IMR-90 (cell line): Measurements from ENCODE around the gene KAT7. TPM values are rescaled to one million over a fixed set of nuclear protein-coding genes. Genes with fewer than 3 reads are reported as not detected.

Experiments used
- ATAC-seq: fragments of 200-7000 bp; cut with Tn5 transposase; 2 replicates; pipeline ENCODE4 v1.9.1; 2020; ENCODE audit warnings: low read depth, mild to moderate bottlenecking, moderate library complexity
- BruUV-seq: library from RNA; stranded (reverse); fragments of 400-500 nt; replicated peaks from 2 replicates; lab custom pipeline; 2021; lab: Mats Ljungman, UMichigan
- CTCF ChIA-PET: fragments of 300-600 bp; formaldehyde crosslinking; extraction: SDS; loops from one replicate; lab custom pipeline; 2021; ENCODE audit warnings: antibody characterized with exemption; lab: Yijun Ruan, JAX
- POLR2A ChIA-PET: fragments of 300-600 bp; sonication (Branson Sonifier 250); formaldehyde crosslinking; loops from one replicate; lab custom pipeline; 2022; ENCODE audit warnings: antibody characterized with exemption; ENCODE audit not compliant: unreplicated experiment; lab: Charles Lee
- DNase-seq: peaks from one replicate; pipeline ENCODE4 v3.0.0; 2013
- H2AFZ ChIP-seq: replicated peaks from 2 replicates; pipeline ENCODE3; 2013; ENCODE audit warnings: low read length, mild to moderate bottlenecking; ENCODE audit not compliant: poor library complexity
- H2AK5ac ChIP-seq: 2 replicates; pipeline ENCODE4 v1.6.1; 2013; ENCODE audit warnings: low read depth, low read length, inconsistent platforms
- H2AK9ac ChIP-seq: replicated peaks from 2 replicates; pipeline ENCODE3; 2013; ENCODE audit warnings: mild to moderate bottlenecking, low read depth, low read length, moderate library complexity; ENCODE audit not compliant: poor library complexity
- H2BK120ac ChIP-seq: 2 replicates; pipeline ENCODE4 v1.6.1; 2013; ENCODE audit warnings: low read depth, low read length, inconsistent platforms
- H2BK15ac ChIP-seq: 3 replicates; pipeline ENCODE4 v1.6.1; 2013; ENCODE audit warnings: low read depth, low read length, inconsistent platforms
- H2BK20ac ChIP-seq: 2 replicates; pipeline ENCODE4 v1.6.1; 2013; ENCODE audit warnings: low read depth, mild to moderate bottlenecking, inconsistent platforms, low read length, moderate library complexity
- H2BK5ac ChIP-seq: 2 replicates; pipeline ENCODE4 v1.6.1; 2013; ENCODE audit warnings: mild to moderate bottlenecking, low read depth, low read length, inconsistent platforms; ENCODE audit not compliant: poor library complexity, severe bottlenecking
- H3K14ac ChIP-seq: replicated peaks from 2 replicates; pipeline ENCODE4 v1.6.1; 2013; ENCODE audit warnings: low read depth, low read length, inconsistent platforms
- H3K18ac ChIP-seq: 2 replicates; pipeline ENCODE4 v1.6.1; 2013; ENCODE audit warnings: low read depth, low read length, control low read depth
- H3K23ac ChIP-seq: 2 replicates; pipeline ENCODE4 v1.6.1; 2013; ENCODE audit warnings: low read depth, low read length, inconsistent platforms
- H3K27ac ChIP-seq: 2 replicates; pipeline ENCODE4 v1.5.1; 2013; ENCODE audit warnings: mild to moderate bottlenecking, control low read depth, low read length; ENCODE audit not compliant: insufficient read depth
- H3K27me3 ChIP-seq: 2 replicates; pipeline ENCODE4 v1.6.1; 2013; ENCODE audit warnings: low read length; ENCODE audit not compliant: control insufficient read depth, insufficient read depth
- H3K36me3 ChIP-seq: 2 replicates; pipeline ENCODE4 v1.6.1; 2013; ENCODE audit warnings: low read length, mixed read lengths; ENCODE audit not compliant: control insufficient read depth, insufficient read depth
- H3K4ac ChIP-seq: 2 replicates; pipeline ENCODE4 v1.6.1; 2013; ENCODE audit warnings: low read depth, low read length, inconsistent platforms
- H3K4me1 ChIP-seq: 2 replicates; pipeline ENCODE4 v1.6.1; 2013; ENCODE audit warnings: low read length, mixed read lengths; ENCODE audit not compliant: control insufficient read depth, insufficient read depth
- H3K4me2 ChIP-seq: 2 replicates; pipeline ENCODE4 v1.6.1; 2013; ENCODE audit warnings: low read depth, mild to moderate bottlenecking, control low read depth, low read length, moderate library complexity
- H3K4me3 ChIP-seq: 2 replicates; pipeline ENCODE4 v1.5.1; 2013; ENCODE audit warnings: low read depth, mild to moderate bottlenecking, control low read depth, low read length, moderate library complexity; ENCODE audit not compliant: insufficient read depth
- H3K56ac ChIP-seq: 2 replicates; pipeline ENCODE4 v1.6.1; 2013; ENCODE audit warnings: low read length, inconsistent platforms; ENCODE audit not compliant: insufficient read depth; ENCODE audit errors: extremely low read depth
- H3K79me1 ChIP-seq, 2 experiments: 2 replicates each; pipeline ENCODE4 v1.6.1; 2013; ENCODE audit warnings: low read length in 2 of 2, inconsistent platforms in 1 of 2, low read depth in 1 of 2
- H3K9ac ChIP-seq: 2 replicates; pipeline ENCODE4 v1.6.1; 2013; ENCODE audit warnings: low read depth, low read length, control low read depth
- H3K9me1 ChIP-seq: 2 replicates; pipeline ENCODE4 v1.6.1; 2013; ENCODE audit warnings: low read length, inconsistent platforms; ENCODE audit not compliant: insufficient read depth
- H3K9me3 ChIP-seq: 2 replicates; pipeline ENCODE4 v1.6.1; 2013; ENCODE audit warnings: low read length; ENCODE audit not compliant: control insufficient read depth, insufficient read depth
- H4K20me1 ChIP-seq: 2 replicates; pipeline ENCODE4 v1.6.1; 2013; ENCODE audit warnings: low read length, inconsistent platforms; ENCODE audit not compliant: insufficient read depth
- H4K5ac ChIP-seq: 2 replicates; pipeline ENCODE4 v1.6.1; 2013; ENCODE audit warnings: mild to moderate bottlenecking, low read depth, low read length, control low read depth
- H4K8ac ChIP-seq, 2 experiments: 2 replicates each; pipeline ENCODE4 v1.6.1; 2013; ENCODE audit warnings: low read depth in 2 of 2, low read length in 2 of 2, control low read depth in 1 of 2, inconsistent platforms in 1 of 2
- H4K91ac ChIP-seq: 2 replicates; pipeline ENCODE4 v1.6.1; 2013; ENCODE audit warnings: low read depth, low read length, inconsistent platforms; ENCODE audit not compliant: insufficient read depth
- BHLHE40 ChIP-seq: fragments of 150-350 bp; IDR thresholded peaks from 2 replicates; pipeline ENCODE4 v1.6.1; 2016; ENCODE audit warnings: mild to moderate bottlenecking, low read depth, low read length
- ELK1 ChIP-seq: fragments of 150-350 bp; IDR thresholded peaks from 2 replicates; pipeline ENCODE4 v1.6.1; 2016; ENCODE audit warnings: low read depth, mild to moderate bottlenecking, low read length, moderate library complexity, borderline replicate concordance
- MAFK ChIP-seq: IDR thresholded peaks from 2 replicates; pipeline ENCODE4 v1.6.1; 2012; ENCODE audit warnings: low read depth, low read length, improper control_type of control experiment
- MAZ ChIP-seq: IDR thresholded peaks from 2 replicates; pipeline ENCODE4 v1.6.1; 2012; ENCODE audit warnings: low read depth, mild to moderate bottlenecking, low read length, improper control_type of control experiment, moderate library complexity, borderline replicate concordance
- MXI1 ChIP-seq: IDR thresholded peaks from 2 replicates; pipeline ENCODE4 v1.6.1; 2012; ENCODE audit warnings: low read depth, mild to moderate bottlenecking, low read length, moderate library complexity, borderline replicate concordance
- NFE2L2 ChIP-seq: fragments of 150-350 bp; IDR thresholded peaks from 2 replicates; pipeline ENCODE4 v1.6.1; 2016; ENCODE audit warnings: low read depth, mild to moderate bottlenecking, low read length
- RAD21 ChIP-seq: IDR thresholded peaks from 2 replicates; pipeline ENCODE4 v1.6.1; 2012; ENCODE audit warnings: low read length, improper control_type of control experiment
- RCOR1 ChIP-seq: IDR thresholded peaks from 2 replicates; pipeline ENCODE4 v1.6.1; 2012; ENCODE audit warnings: mild to moderate bottlenecking, low read length, improper control_type of control experiment; ENCODE audit not compliant: insufficient replicate concordance
- WGBS, 2 experiments: methylation state at CpG; one replicate each; pipeline versions ENCODE4 v1.1.5 to v1.1.7; 2013; ENCODE audit warnings: missing lambda C conversion rate in 2 of 2; ENCODE audit not compliant: insufficient read length in 1 of 2; ENCODE audit errors: extremely low coverage in 2 of 2; 5-methylcytosine and 5-hydroxymethylcytosine counted together
- dilution Hi-C: fragments of 300-500 bp; cut with HindIII; formaldehyde crosslinking; loops from one replicate; pipeline ENCODE4 v1.14.3; 2018; ENCODE audit warnings: low sequenced_read_pairs; ENCODE audit not compliant: unreplicated experiment
- in situ Hi-C: fragments of 300-500 bp; cut with MboI; formaldehyde crosslinking; loops from 3 replicates; pipeline ENCODE4 v1.14.3; 2019; ENCODE audit warnings: low sequenced_read_pairs, inconsistent platforms, mixed read lengths
- intact Hi-C: fragments of 100-400 bp; cut with micrococcal nuclease; formaldehyde crosslinking; loops from 2 replicates; pipeline ENCODE4 v1.10.0; 2022
- polyA plus RNA-seq, 3 experiments: library from polyadenylated mRNA; depleted of rRNA; stranded (reverse); fragments of >200 nt; gene quantifications; 2 replicates each; pipeline ENCODE4 v1.2.3, GENCODE V29; 2012; ENCODE audit warnings: low replicate concordance in 1 of 3
- total RNA-seq: library from RNA; depleted of rRNA; stranded (reverse); fragments of >200 nt; gene quantifications from 2 replicates; pipeline ENCODE4 v1.2.3, GENCODE V29; 2012

Gene KAT7
- total and polyA plus RNA-seq, 2 of the 4 experiments (the other 2 are of a cell fraction) = 16.9 to 21.9 TPM

- TF ChIP-seq MAZ (peak; percentile 60; the same call in 1 of the 2 replicates), RAD21 (peak; percentile 77), BHLHE40 (peak; percentile 52; the same call in 1 of the 2 replicates), NFE2L2 (no peak)
Measured at GRCh38 chr17:49851387-49852291, 63.2 kb downstream of the KAT7 start (continued).

GRCh38 chr17:49853470-49854015, 65.1 kb downstream of the KAT7 start:
- Histone ChIP-seq H4K20me1 (no peaks in the 10 kb centered on the region), H4K8ac (no peak overlapping the region), H4K91ac (no peak overlapping the region), H3K18ac (no peak overlapping the region), H3K56ac (no peak overlapping the region), H4K5ac (no peak overlapping the region), H3K4ac (no peak overlapping the region), H3K4me2 (no peak overlapping the region), H3K9me1 (no peaks in the 10 kb centered on the region), H2AK5ac (no peak overlapping the region), H2BK15ac (no peak overlapping the region), H3K14ac (no peak overlapping the region), H2AK9ac (no peak overlapping the region), H3K23ac (no peak overlapping the region), H3K9ac (no peak overlapping the region), H3K4me3 (no peak overlapping the region), H3K79me1 (no peaks in the 10 kb centered on the region), H3K4me1 (peaks cover 3% of the 10 kb centered on the region; the same call in 1 of the 2 replicates), H2AFZ (no peak overlapping the region), H3K9me3 (no peaks in the 10 kb centered on the region), H2BK20ac (no peak overlapping the region), H3K27me3 (peaks cover 30% of the 10 kb centered on the region), H2BK5ac (no peak overlapping the region), H3K27ac (no peak overlapping the region), H2BK120ac (no peak overlapping the region), H3K36me3 (no peaks in the 10 kb centered on the region)
- intact Hi-C loops (no loop called here), dilution Hi-C loops (no loop called here), in situ Hi-C loops (no loop called here)
- no peak for DNase-seq
- POLR2A ChIA-PET = no interaction called here
- CTCF ChIA-PET = no interaction called here
- WGBS, 2 experiments = no CpG with 5 or more reads among the region's 10 CpGs
- ATAC-seq = no peak
- no TSS peak for BruUV-seq
- TF ChIP-seq MXI1 (no peak), RCOR1 (no peak), ELK1 (no peak), MAFK (no peak)
